GM13977 (cell line): ENCODE measurements around the gene SOX5.

Experiments used
- DNase-seq: peaks from one replicate; pipeline ENCODE4 v3.0.0; 2012; ENCODE audit warnings: low spot score
- in situ Hi-C: fragments of 300-500 bp; cut with MboI; formaldehyde crosslinking; loops from one replicate; pipeline ENCODE4 v1.12.0; 2022; ENCODE audit warnings: low sequenced_read_pairs, low pct_unique_long_range_greater_than_20kb, mixed read lengths, inconsistent platforms; ENCODE audit not compliant: unreplicated experiment
- TF ChIP-seq, protein P1 (sequence below): IDR thresholded peaks from 2 replicates; pipeline ENCODE4 v1.5.1; 2012; ENCODE audit warnings: mild to moderate bottlenecking, control low read depth; ENCODE audit not compliant: insufficient read depth; ENCODE audit errors: extremely low read depth, missing control alignments

SOX5 gene

GRCh38 chr12:23659131-23659530 lies 290.3 kb downstream of the SOX5 start:
- in situ Hi-C loops: no loop called here
- TF ChIP-seq, protein P1, sequence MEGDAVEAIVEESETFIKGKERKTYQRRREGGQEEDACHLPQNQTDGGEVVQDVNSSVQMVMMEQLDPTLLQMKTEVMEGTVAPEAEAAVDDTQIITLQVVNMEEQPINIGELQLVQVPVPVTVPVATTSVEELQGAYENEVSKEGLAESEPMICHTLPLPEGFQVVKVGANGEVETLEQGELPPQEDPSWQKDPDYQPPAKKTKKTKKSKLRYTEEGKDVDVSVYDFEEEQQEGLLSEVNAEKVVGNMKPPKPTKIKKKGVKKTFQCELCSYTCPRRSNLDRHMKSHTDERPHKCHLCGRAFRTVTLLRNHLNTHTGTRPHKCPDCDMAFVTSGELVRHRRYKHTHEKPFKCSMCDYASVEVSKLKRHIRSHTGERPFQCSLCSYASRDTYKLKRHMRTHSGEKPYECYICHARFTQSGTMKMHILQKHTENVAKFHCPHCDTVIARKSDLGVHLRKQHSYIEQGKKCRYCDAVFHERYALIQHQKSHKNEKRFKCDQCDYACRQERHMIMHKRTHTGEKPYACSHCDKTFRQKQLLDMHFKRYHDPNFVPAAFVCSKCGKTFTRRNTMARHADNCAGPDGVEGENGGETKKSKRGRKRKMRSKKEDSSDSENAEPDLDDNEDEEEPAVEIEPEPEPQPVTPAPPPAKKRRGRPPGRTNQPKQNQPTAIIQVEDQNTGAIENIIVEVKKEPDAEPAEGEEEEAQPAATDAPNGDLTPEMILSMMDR: no peak
- no peak for DNase-seq

GRCh38 chr12:23657598-23657997 lies 291.9 kb downstream of the SOX5 start:
- in situ Hi-C loops: no loop called here
- DNase-seq: no peak
- TF ChIP-seq, protein P1: no peak

DNA sequence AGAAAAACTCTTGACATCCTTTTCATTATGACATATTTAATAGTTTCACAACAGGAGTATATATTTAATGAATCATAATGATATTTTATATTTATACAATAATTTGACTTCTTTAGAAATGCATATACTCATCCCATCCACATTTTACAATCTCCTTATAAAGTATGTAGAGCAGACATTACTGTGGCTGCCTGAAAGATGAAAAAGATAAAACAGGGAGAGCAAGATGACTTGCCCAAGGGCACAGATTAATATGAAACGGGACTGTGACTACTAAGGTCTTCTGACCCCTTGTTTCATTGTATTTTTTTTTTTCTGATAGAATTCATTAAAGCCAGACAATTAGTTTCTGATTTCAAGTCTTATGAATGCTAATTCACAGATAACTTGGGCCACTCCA lies 293.6 kb downstream of the SOX5 start:
- in situ Hi-C loops: no loop called here
- TF ChIP-seq, protein P1: no peak
- no peak for DNase-seq

GRCh38 chr12:23655112-23655511 lies 294.4 kb downstream of the SOX5 start:
- TF ChIP-seq, protein P1: no peak
- in situ Hi-C loops: no loop called here

DNA sequence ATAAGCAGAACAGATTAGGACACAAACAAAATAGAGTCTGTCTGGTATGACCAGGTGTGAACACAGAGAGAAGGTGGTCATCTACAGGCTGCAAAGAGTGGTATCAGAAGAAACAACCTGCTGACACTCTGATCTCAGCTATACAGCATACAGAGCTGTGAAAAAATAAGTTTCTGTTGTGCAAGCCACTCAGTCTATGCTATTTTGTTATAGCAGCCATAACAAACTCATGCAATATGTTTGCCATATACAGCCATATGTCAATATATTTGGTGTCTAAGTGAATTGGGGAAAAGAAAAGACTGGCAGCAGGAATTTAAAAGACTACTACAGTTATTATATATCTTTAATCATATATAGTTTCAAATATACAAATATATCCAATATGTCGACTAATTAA lies 300.9 kb downstream of the SOX5 start:
- DNase-seq: no peak
- TF ChIP-seq, protein P1: no peak
- in situ Hi-C loops: no loop called here

More at GRCh38 chr12:23655112-23655511, 294.4 kb downstream of the SOX5 start:
- DNase-seq: no peak

- TF ChIP-seq, protein P1: no peak
- DNase-seq: no peak
- in situ Hi-C loops: no loop called here
Observed at GRCh38 chr12:23640754-23641153, 308.7 kb downstream of the SOX5 start.

DNA sequence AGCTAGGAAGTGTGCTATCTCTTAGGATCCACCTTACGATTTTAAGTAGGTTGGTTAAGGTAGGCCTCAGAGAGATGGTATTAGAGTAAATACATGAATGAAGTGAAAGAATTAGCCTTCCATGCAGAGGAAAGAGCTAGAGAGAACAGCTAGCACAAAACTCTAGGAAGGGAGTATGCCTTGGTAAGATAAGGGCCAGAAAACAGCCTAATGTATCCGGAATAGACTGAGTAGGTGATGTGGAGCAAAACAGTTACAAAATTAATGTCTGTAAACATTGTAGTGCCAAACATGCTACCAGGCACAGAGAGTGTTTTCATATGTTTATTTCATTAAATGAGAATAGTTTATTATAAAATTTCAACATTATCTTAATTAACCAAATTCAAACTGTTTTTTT lies 315.1 kb downstream of the SOX5 start:
- in situ Hi-C loops: no loop called here
- TF ChIP-seq, protein P1: no peak
- DNase-seq: no peak
